ENCODE data around the gene KDM5B. TPM values are rescaled to one million over a fixed set of nuclear protein-coding genes. Genes with fewer than 3 reads are reported as not detected.
A peak's percentile ranks its signal among the peaks of the same experiment; 100 is the strongest.

KDM5B gene
- total RNA-seq, 1 donor from 2014 or later = 316 TPM

GRCh38 chr1:202802998-202803932 lies 5.0 kb downstream of the KDM5B start:
- no peak overlapping the region for H3K4me3 Mint-ChIP-seq (ENCODE audit: low read depth)
- H3K27ac Mint-ChIP-seq = peak overlapping the region; percentile 29

GRCh38 chr1:202802034-202802433 lies 6.2 kb downstream of the KDM5B start:
- Mint-ChIP-seq H3K9me3 (ENCODE audit: low read depth) (no peaks in the 10 kb centered on the region), H3K27ac (no peak overlapping the region), H3K4me3 (ENCODE audit: low read depth) (no peak overlapping the region), H3K36me3 (ENCODE audit: insufficient read depth) (peaks cover 9% of the 10 kb centered on the region), H3K4me1 (ENCODE audit: low read depth) (peaks cover 28% of the 10 kb centered on the region), H3K27me3 (no peaks in the 10 kb centered on the region)
- TF ChIP-seq CTCF (IDR thresholded peaks at IDR 0.05; ENCODE audit: unreplicated experiment) = no peak
- DNase-seq (ENCODE audit: low spot score, unreplicated experiment) = no peak

More at GRCh38 chr1:202802998-202803932, 5.0 kb downstream of the KDM5B start:
- H3K36me3 Mint-ChIP-seq (ENCODE audit: insufficient read depth) = peaks cover 7% of the 10 kb centered on the region
- H3K9me3 Mint-ChIP-seq (ENCODE audit: low read depth) = no peaks in the 10 kb centered on the region
- DNase-seq (ENCODE audit: low spot score, unreplicated experiment) = no peak
- peaks cover 23% of the 10 kb centered on the region for H3K4me1 Mint-ChIP-seq (ENCODE audit: low read depth)
- H3K27me3 Mint-ChIP-seq = no peaks in the 10 kb centered on the region
- TF ChIP-seq CTCF (IDR thresholded peaks at IDR 0.05; ENCODE audit: unreplicated experiment) = no peak

- H3K27me3 Mint-ChIP-seq = no peaks in the 10 kb centered on the region
- peaks cover 30% of the 10 kb centered on the region for H3K4me1 Mint-ChIP-seq (ENCODE audit: low read depth)
- no peak for TF ChIP-seq CTCF (IDR thresholded peaks at IDR 0.05; ENCODE audit: unreplicated experiment)
- H3K27ac Mint-ChIP-seq = peak overlapping the region; percentile 75
- DNase-seq (ENCODE audit: low spot score, unreplicated experiment) = no peak
- no peaks in the 10 kb centered on the region for H3K9me3 Mint-ChIP-seq (ENCODE audit: low read depth)
- no peak overlapping the region for H3K4me3 Mint-ChIP-seq (ENCODE audit: low read depth)
- peaks cover 9% of the 10 kb centered on the region for H3K36me3 Mint-ChIP-seq (ENCODE audit: insufficient read depth)
Observed at GRCh38 chr1:202801175-202801574, 7.0 kb downstream of the KDM5B start.

GRCh38 chr1:202800742-202801141 lies 7.5 kb downstream of the KDM5B start:
- Mint-ChIP-seq H3K27ac (peak overlapping the region; percentile 75), H3K27me3 (no peaks in the 10 kb centered on the region), H3K9me3 (ENCODE audit: low read depth) (no peaks in the 10 kb centered on the region), H3K36me3 (ENCODE audit: insufficient read depth) (peaks cover 9% of the 10 kb centered on the region), H3K4me1 (ENCODE audit: low read depth) (peaks cover 32% of the 10 kb centered on the region), H3K4me3 (ENCODE audit: low read depth) (no peak overlapping the region)
- no peak for TF ChIP-seq CTCF (IDR thresholded peaks at IDR 0.05; ENCODE audit: unreplicated experiment)
- no peak for DNase-seq (ENCODE audit: low spot score, unreplicated experiment)

- Mint-ChIP-seq H3K9me3 (ENCODE audit: low read depth) (no peaks in the 10 kb centered on the region), H3K4me3 (ENCODE audit: low read depth) (no peak overlapping the region)
Observed at GRCh38 chr1:202798792-202799331, 9.4 kb downstream of the KDM5B start.

More at GRCh38 chr1:202798792-202799331, 9.4 kb downstream of the KDM5B start:
- H3K27ac Mint-ChIP-seq = peak overlapping the region; percentile 62
- peaks cover 9% of the 10 kb centered on the region for H3K36me3 Mint-ChIP-seq (ENCODE audit: insufficient read depth)
- H3K4me1 Mint-ChIP-seq (ENCODE audit: low read depth) = peaks cover 26% of the 10 kb centered on the region
- TF ChIP-seq CTCF (IDR thresholded peaks at IDR 0.05; ENCODE audit: unreplicated experiment) = no peak
- no peak for DNase-seq (ENCODE audit: low spot score, unreplicated experiment)
- no peaks in the 10 kb centered on the region for H3K27me3 Mint-ChIP-seq
